HG02970 (cell line): ENCODE results near the gene ZMYND19.
"Not testable (repeated sequence)": the region's sequence is repeated elsewhere in the genome, so short reads cannot be mapped to it uniquely, and the experiment has no call there.

Experiments
- ATAC-seq: cut with Tn5 transposase; IDR thresholded peaks from one replicate; pipeline ENCODE4 v1.9.1; 2021; ENCODE audit warnings: mild to moderate bottlenecking, moderate library complexity, moderate number of reproducible peaks; ENCODE audit not compliant: unreplicated experiment, low FRiP score

ZMYND19 gene

GRCh38 chr9:137614631-137615386, 24.5 kb upstream of the ZMYND19 start:
- ATAC-seq = no peak

- no peak for ATAC-seq
These were observed 23.6 kb upstream of the ZMYND19 start for GRCh38 chr9:137613738-137614523.

- ATAC-seq = no peak
These were observed 22.9 kb upstream of the ZMYND19 start for GRCh38 chr9:137613259-137613658.

GRCh38 chr9:137612741-137613142, 22.4 kb upstream of the ZMYND19 start:
- ATAC-seq = no peak

- no peak for ATAC-seq
These were observed 21.6 kb upstream of the ZMYND19 start for GRCh38 chr9:137611623-137612609.

- ATAC-seq = no peak
These were observed 20.6 kb upstream of the ZMYND19 start for GRCh38 chr9:137610944-137611343.

DNA sequence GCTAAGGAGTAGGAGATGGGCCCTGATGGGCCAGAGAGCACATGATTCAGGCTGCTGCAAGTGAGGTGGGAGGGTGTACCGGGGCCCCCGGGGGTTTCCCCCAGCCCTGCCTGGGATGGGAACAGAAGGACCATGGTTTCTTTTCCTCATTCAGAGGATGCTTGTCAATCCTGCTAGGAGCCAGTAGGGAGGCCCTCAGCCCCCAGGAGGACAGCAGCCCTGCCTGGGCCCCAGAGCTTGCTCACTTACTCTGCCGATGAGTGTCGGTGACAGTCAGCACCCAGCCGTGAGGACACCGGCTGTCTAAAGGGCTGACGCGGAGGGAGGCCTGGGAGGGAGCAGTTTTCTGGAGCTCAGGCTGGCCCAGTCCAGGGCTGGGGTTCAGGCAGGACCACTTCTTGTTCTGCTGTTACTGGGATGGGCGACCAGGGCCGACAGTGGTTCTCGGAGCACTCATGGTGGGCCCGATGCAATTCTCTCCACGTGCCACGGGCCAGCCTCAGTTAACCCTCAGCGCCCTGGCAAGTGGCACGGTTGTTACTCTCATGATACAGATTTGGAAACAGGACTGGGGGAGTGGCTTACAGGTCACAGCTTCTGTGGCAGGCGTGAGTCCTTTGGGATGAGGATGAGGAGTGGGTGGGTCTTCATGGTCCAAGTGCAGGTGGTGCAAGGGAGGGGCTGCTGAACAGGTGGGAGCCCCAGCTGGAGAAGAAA, 17.0 kb upstream of the ZMYND19 start:
- no peak for ATAC-seq

DNA sequence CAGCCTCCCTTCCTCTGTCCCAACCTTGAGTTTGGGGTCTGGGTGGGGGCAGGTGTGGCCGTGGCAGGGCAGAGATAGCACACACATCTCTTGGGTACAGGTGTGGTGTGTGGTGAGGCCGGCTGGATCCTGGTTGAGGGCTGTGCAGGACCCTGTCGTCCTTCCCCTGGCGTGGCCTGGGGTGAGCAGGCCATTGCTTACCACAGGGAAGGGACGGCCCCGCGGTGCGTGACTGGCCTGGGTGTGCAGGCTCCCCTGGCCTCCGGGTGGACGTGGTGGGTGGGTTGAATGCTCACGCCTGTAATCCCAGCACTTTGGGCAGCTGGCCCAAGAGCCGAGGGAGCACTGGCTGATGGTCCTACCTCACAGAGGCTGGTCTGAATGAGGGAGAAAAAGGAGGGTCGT, 16.4 kb upstream of the ZMYND19 start:
- ATAC-seq = no peak

DNA sequence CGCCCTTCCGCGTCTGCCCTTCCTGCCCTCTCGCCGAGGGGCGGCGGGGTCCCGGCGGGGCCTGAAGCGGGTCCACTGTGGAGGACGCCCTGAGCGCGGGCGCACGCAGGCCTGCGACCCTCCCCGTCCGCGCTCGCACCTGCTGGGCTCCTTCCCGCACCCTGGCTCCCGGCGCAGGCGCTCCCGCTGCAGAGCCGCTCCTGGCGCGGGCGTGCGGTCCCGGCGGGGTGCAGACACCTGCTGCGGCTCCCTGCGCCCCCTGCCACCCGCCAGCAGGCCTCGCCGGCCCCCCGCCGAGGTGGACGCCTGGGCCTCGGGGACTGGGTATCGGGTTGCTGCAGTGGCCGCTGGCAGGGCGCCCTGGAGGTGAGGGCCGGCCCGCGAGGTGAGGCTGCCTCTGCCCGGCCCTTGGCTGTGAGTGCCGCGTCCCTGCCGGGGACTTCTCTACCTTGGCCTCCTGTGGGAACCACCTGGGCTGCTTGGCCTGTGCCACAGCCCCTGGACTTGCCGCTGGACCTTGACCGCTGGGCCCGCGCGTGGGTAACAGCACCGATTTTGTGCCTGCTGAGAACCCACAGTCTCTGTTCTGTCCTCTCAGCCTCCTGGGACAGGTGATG, 15.8 kb upstream of the ZMYND19 start:
- peak; percentile 11 for ATAC-seq

- peak; percentile 87 for ATAC-seq
These were observed 15.1 kb upstream of the ZMYND19 start, which contains the start of gene ARRDC1 for GRCh38 chr9:137605121-137606004. Gene ARRDC1 (plus strand): TSS chr9:137605686. CDS start chr9:137605718, 32 bp downstream.

GRCh38 chr9:137604345-137605086, 14.2 kb upstream of the ZMYND19 start:
- no peak for ATAC-seq

DNA sequence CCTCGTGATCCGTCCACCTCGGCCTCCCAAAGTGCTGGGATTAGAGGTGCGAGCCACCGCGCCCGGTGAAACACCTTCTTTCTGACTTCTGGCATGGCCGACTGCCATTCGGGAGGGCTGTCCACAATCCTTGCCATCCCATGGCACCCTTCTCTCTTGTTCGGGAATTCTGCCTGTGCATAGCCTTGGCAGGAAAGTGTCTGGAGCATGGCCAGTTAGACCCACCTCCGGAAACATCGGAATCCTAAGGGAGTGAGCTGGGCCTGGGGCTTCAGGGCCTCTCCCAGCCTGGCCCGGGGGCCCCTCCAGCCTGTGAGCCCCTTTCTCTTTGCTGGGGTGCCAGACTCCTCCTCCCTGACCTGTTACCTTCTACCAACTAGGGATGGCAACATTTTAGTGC, 13.6 kb upstream of the ZMYND19 start:
- ATAC-seq = no peak

- no peak for ATAC-seq
These were observed 12.3 kb upstream of the ZMYND19 start for GRCh38 chr9:137602661-137603060.

GRCh38 chr9:137598943-137599342, 8.6 kb upstream of the ZMYND19 start:
- no peak for ATAC-seq

DNA sequence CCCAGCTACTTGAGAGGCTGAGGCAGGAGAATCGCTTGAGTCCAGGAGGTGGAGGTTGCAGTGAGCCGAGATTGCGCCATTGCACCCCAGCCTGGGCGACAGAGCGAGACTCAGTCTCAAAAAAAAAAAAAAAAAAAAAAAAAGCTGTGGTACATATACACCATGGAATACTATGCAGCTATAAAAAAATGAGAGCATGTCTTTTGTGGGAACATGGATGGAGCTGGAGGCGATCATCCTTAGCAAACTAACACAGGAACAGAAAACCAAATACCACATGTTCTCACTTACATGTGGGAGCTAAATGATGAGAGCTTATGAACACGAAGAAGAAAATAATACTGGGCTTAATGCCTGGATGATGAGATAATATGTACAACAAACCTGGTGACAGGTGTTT, 6.3 kb upstream of the ZMYND19 start:
- not testable (repeated sequence) for ATAC-seq

DNA sequence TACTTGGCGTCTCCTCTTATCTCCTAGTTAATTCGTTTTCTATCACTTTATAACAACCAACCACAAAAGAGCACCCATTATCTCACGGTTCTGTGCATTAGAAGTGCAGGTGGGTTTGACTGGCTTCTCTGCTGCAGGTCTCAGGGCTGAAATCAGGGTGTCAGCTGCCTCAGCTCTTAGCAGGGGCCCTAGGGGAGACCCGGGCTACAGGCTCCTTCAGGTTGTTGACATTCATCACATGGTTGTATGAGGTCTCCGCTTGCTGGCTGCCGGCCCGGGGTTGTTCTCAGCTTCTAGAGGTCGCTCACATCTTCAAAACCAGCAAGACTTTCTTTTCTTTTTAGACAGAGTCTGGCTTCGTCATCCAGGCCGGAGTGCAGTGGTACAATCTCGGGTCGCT, 2.9 kb upstream of the ZMYND19 start:
- ATAC-seq = no peak

- no peak for ATAC-seq
These were observed 2.5 kb upstream of the ZMYND19 start for GRCh38 chr9:137592767-137593166.

GRCh38 chr9:137590123-137590468, 216 bp downstream of the ZMYND19 start:
- ATAC-seq = no peak
